Fibroblast of pulmonary artery (primary cell): ENCODE measurements around the gene RASGRP2.

Experiments used
- DNase-seq: peaks from one replicate; pipeline ENCODE4 v3.0.0-alpha.2; 2010; ENCODE audit warnings: low read depth
- H3K4me3 ChIP-seq: replicated peaks from 2 replicates; pipeline ENCODE4 v1.5.1; 2011; ENCODE audit warnings: low read depth, mild to moderate bottlenecking, control low read depth, low read length, moderate library complexity
- TF ChIP-seq, protein P1 (sequence below): IDR thresholded peaks from 2 replicates; pipeline ENCODE4 v1.5.1; 2011; ENCODE audit warnings: mild to moderate bottlenecking, control low read depth, low read length, inconsistent platforms; ENCODE audit errors: missing control alignments

Gene RASGRP2

DNA sequence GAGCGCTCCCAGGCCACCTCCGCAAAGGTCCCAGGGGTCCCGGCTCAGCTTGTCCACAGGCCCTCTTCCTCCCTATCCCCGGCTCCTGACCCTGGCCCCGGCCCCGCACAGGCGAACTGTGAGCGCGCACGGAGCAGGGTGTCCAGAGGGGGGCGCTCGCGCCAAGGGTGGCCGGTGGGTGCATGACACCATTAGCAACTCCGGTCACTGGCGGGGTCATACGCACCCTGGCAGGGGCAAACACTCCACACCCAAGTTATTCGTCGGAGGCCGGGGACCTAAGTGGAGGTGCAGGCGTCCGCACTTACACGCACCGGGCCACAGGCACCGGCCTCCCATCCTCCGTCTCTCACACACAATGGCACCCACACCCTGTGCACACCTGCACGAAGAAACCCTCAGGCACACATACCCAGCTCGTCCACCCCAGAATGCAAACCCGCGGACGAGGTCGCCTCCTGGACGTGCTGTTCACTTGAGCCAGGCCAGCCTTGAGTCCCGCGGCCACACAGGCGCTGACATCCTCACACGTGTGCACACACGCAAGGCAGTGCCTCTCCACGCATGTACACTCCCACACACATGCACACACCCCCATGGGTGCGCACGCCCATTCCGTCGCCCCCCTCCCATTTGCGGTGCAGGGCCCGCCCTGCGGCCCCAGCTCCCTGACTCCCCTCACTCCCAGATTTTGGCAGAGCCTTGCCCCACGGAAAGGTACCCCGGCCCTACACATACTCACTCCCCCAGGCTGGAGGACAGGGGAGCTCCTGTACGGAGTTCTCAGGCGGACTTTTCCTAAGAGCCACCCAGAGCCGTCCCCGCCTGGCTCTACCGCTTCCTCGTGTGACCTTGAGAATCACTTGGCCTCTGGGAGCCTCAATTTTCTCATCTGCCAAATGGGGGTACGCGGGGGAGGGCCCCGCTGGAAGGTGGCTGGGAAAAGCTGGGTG is at the start of gene RASGRP2:
Gene RASGRP2, minus strand, starts transcription at position 552 of the 953 bp plus-strand sequence. CDS start 1,276 bp downstream, outside the sequence.
- peak within 1 kb of the TSS; percentile 21 for H3K4me3 ChIP-seq
- TF ChIP-seq, protein P1, sequence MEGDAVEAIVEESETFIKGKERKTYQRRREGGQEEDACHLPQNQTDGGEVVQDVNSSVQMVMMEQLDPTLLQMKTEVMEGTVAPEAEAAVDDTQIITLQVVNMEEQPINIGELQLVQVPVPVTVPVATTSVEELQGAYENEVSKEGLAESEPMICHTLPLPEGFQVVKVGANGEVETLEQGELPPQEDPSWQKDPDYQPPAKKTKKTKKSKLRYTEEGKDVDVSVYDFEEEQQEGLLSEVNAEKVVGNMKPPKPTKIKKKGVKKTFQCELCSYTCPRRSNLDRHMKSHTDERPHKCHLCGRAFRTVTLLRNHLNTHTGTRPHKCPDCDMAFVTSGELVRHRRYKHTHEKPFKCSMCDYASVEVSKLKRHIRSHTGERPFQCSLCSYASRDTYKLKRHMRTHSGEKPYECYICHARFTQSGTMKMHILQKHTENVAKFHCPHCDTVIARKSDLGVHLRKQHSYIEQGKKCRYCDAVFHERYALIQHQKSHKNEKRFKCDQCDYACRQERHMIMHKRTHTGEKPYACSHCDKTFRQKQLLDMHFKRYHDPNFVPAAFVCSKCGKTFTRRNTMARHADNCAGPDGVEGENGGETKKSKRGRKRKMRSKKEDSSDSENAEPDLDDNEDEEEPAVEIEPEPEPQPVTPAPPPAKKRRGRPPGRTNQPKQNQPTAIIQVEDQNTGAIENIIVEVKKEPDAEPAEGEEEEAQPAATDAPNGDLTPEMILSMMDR, result peak; percentile 46
- peak; percentile 32 for DNase-seq

DNA sequence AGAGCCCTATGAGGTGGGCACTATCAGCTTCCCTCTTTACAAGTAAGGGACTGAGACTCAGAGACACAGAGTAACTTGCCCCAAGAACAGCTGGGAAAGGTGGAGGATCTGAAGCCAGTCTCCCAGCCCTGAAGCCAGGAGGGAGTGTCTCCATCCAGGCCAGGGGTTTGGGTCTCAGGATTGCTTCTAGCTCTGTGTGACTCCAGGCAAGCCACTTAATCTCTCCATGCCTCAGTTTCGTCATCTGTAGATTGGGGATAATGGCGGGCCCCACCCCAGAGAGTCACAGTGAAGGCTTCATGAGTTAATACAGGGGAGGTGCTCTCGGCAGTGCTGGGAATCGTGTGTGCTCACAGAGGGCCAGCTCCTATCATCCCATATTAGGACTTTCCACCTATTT is 48.5 kb upstream of the RASGRP2 start:
- TF ChIP-seq, protein P1, result no peak
- no peak overlapping the region for H3K4me3 ChIP-seq
- no peak for DNase-seq

DNA sequence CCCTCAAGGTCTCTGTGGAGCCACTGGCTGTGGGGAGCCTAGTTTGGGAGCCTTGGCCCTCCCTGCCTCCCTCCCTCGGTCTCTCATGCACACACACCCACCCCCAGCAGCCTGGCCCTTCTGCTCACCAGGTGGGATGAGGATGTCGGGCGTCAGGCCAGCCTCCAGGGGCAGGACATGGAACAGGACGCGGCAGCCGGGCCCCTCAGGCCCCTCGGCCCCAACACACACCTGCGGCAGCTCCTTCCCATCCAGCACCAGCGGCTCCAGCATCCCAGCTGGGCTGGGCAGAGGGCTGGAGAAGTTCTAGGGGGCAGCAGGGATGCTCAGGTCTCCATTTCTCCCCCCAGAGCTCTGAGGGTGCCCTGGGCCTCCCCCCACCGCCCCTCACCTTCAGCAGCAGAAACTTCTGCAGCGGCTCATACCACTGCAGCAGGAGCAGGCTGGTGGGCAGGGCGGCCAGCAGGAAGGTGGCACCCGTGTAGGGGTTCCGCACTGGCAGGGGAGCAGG is 47.9 kb upstream of the RASGRP2 start:
- TF ChIP-seq, protein P1, result no peak
- no peak for DNase-seq
- no peak overlapping the region for H3K4me3 ChIP-seq

DNA sequence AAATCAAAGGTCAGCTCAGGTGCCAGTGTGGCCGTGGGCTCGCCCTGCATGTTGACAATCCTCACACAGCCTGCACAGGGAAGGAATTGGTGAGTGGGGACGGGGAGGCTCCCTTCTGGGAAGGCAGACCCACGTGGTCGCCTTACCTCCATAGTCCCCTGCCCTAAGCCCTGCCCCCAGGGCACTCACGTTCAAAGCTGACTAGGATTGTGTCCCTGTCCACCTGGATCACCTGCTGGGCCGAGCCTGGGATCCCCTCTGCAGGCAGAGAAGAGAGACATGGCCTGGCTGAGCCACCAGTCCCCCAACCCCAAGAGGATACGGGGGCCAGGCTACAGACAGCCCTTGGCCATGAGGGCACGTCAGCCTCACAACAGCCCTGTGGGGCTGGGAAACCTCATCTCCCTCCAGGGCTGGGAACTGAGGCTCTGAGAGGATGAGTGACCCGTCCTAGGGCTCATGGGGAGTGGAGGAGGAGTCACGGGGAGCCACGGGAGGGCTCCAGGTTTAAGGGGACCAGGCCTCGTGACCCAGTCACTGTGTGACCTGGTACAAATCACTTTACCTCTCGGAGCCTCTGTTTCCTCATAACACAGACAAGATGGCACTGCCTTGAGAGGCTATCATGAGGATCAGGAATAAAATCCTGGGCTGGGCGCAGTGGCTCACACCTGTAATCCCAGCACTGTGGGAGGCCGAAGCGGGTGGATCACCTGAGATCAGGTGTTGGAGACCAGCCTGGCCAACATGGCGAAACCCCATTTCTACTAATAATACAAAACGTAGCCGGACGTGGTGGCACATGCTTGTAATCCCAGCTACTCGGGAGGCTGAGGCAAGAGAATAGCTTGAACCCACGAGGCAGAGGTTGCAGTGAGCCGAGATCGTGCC is 46.5 kb upstream of the RASGRP2 start:
- DNase-seq, result no peak
- H3K4me3 ChIP-seq, result no peak overlapping the region
- TF ChIP-seq, protein P1, result no peak

DNA sequence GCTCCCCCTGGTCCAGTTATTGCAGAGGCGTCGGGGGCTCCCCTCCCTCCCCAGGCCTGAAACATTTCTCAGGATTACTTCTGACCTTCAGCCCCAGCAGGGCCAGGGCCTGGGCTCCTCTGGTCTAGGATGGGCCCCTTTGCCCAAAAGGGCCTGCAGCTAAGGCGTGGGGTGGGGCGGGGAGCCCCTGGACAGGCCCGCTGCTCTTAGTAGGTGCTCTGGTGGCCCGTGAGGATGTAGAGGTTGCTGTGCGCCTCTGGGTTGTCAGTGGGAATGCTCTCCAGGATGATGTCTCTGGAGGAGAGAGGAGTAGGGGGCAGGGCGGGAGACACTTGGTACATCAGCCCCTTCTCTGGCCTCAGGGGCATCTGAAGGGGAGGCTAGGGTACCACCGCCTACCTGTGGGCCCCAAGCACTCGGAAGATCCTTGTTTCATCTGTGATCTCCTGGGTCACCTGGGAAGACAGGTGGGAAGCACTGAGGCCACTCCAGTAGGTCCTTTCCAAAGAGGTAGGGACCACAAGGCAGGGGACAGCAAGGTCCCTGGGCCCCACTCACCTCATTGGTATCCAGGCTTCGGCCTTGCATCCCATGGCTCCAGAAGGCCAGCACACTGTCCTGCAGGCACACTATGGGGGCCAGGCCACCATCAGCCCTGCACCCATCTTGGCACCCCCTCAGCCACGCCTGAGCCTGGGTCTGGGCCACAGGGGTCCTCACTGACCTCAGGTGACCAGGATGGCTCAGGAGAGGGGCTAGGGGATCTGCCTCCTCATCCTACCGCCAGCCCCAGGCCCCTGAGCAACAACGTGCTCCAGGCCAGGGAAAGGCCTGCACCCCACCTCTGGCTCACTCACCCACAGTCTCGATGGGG is 45.6 kb upstream of the RASGRP2 start:
- H3K4me3 ChIP-seq, result no peak overlapping the region
- TF ChIP-seq, protein P1, result no peak
- no peak for DNase-seq
